GM19023 (cell line): ENCODE data around the gene IL27RA.

Experiments
- ATAC-seq: cut with Tn5 transposase; IDR thresholded peaks from one replicate; pipeline ENCODE4 v1.9.1; 2021; ENCODE audit warnings: mild to moderate bottlenecking, moderate library complexity; ENCODE audit not compliant: unreplicated experiment

Gene IL27RA

GRCh38 chr19:14031719-14032480 is at the start of gene IL27RA:
Gene IL27RA, plus strand, starts transcription at chr19:14031762. Its CDS starts 111 bp downstream, at chr19:14031873.
- ATAC-seq: peak; percentile 53

- ATAC-seq: no peak
Measured at GRCh38 chr19:13981988-13982501, 49.5 kb upstream of the IL27RA start.

GRCh38 chr19:13982773-13983172 is 48.8 kb upstream of the IL27RA start:
- no peak for ATAC-seq

GRCh38 chr19:13983213-13983889 is 48.2 kb upstream of the IL27RA start:
- ATAC-seq: no peak

- no peak for ATAC-seq
Measured at GRCh38 chr19:13984186-13984585, 47.4 kb upstream of the IL27RA start.

- no peak for ATAC-seq
Measured at GRCh38 chr19:13984875-13985741, 46.5 kb upstream of the IL27RA start.

GRCh38 chr19:13985771-13986347 is 45.7 kb upstream of the IL27RA start:
- peak; percentile 6 for ATAC-seq

GRCh38 chr19:13986348-13986904 is 45.1 kb upstream of the IL27RA start:
- peak; percentile 79 for ATAC-seq

GRCh38 chr19:13987101-13987890 is 44.3 kb upstream of the IL27RA start:
- ATAC-seq: no peak

GRCh38 chr19:13989487-13989886 is 42.1 kb upstream of the IL27RA start:
- ATAC-seq: no peak

GRCh38 chr19:13990085-13990484 is 41.5 kb upstream of the IL27RA start:
- ATAC-seq: no peak

- no peak for ATAC-seq
Measured at GRCh38 chr19:13992025-13992424, 39.5 kb upstream of the IL27RA start.

- no peak for ATAC-seq
Measured at GRCh38 chr19:13993590-13994300, 37.8 kb upstream of the IL27RA start.

- no peak for ATAC-seq
Measured at GRCh38 chr19:13995017-13995728, 36.4 kb upstream of the IL27RA start.

GRCh38 chr19:13995878-13996765 is 35.4 kb upstream of the IL27RA start:
- no peak for ATAC-seq

- ATAC-seq: no peak
Measured at GRCh38 chr19:13996928-13997630, 34.5 kb upstream of the IL27RA start.

GRCh38 chr19:13997631-13997962 is 34.0 kb upstream of the IL27RA start:
- ATAC-seq: no peak
